AG09319 (cell line): ENCODE measurements around the gene BARHL1.

Experiments
- DNase-seq: peaks from one replicate; pipeline ENCODE4 v3.0.0-alpha.2; 2010; ENCODE audit warnings: low read depth; ENCODE audit errors: extremely low read depth
- TF ChIP-seq, protein P1 (sequence below): IDR thresholded peaks from 2 replicates; pipeline ENCODE4 v1.5.1; 2011; ENCODE audit warnings: low read depth, mild to moderate bottlenecking, inconsistent platforms, low read length, moderate library complexity

The BARHL1 gene

DNA sequence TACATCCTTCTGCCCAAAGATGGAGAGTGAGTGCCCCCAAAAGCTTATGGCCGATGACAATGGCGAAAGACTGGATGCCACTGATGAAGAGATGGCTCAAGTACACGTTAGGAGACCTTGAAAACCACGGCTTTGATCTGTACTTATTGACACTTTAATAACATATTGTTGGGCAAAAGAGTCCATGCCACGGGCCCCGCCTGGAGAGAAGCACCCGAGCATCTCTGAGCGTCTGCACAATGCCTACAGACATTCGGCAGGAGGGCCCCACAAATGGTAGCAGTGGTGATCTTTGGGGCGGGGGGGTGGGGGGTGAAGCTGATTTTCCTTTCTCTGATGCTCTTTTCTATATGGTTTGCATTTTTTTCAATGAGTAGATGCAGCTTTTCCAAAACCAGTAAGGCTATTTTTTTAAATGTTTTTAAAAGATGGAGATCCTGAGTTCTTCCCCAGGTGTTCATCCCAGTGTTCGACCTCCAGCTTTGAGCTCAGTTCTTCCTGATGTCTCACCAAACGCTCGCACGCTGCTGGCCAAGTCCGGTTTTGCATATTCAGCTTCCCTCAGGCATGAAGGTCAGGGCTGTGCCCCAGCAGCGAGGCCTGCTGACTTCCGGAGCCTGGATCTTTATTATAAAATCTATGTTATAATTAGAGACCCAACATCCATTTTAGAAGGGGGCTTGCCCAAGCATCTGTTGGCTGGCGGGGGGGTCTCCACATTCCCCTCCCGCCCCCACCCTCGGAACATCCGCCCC is 34.3 kb upstream of the BARHL1 start:
- DNase-seq = no peak
- TF ChIP-seq, protein P1, sequence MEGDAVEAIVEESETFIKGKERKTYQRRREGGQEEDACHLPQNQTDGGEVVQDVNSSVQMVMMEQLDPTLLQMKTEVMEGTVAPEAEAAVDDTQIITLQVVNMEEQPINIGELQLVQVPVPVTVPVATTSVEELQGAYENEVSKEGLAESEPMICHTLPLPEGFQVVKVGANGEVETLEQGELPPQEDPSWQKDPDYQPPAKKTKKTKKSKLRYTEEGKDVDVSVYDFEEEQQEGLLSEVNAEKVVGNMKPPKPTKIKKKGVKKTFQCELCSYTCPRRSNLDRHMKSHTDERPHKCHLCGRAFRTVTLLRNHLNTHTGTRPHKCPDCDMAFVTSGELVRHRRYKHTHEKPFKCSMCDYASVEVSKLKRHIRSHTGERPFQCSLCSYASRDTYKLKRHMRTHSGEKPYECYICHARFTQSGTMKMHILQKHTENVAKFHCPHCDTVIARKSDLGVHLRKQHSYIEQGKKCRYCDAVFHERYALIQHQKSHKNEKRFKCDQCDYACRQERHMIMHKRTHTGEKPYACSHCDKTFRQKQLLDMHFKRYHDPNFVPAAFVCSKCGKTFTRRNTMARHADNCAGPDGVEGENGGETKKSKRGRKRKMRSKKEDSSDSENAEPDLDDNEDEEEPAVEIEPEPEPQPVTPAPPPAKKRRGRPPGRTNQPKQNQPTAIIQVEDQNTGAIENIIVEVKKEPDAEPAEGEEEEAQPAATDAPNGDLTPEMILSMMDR = no peak

DNA sequence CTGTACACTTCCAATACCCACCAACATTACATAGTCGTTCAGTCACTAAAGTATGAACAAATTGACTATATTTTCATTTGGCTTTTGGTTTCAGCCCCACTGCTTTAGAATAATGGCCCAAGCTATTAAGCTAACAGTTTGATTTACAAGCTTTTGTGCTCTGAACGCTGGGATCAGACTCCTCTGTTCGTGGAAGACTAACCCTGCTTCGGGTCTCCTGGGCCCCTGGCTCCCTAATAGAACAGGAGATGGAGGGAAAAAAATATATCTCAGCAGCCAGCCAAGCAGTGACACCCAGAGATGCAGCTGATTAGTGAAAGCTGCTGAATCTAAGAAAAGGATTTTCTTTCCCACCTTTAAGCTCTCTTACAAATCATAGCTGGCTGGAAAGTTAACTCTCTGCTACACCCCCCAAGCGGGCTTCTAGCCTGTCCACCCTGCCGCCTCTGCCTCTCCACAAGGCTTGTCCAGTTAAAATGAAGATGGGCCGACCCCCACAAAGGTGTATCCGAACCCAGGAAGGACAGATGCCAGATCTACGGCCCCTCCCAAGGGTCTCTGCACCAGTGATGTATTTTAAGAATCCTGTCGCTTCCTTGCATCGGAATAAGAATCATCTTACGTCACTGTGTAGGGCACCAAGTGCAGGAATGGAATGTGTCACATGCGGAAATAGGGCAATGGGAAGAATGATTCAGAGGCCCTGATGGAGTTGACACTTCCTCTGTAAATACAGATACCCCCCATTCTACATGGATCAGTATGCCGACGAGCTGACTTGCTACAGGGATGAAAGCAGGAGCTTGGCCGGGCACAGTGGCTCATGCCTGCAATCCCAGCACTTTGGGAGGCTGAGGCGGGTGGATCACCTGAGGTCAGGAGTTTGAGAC is 33.4 kb upstream of the BARHL1 start:
- TF ChIP-seq, protein P1 = no peak
- no peak for DNase-seq

DNA sequence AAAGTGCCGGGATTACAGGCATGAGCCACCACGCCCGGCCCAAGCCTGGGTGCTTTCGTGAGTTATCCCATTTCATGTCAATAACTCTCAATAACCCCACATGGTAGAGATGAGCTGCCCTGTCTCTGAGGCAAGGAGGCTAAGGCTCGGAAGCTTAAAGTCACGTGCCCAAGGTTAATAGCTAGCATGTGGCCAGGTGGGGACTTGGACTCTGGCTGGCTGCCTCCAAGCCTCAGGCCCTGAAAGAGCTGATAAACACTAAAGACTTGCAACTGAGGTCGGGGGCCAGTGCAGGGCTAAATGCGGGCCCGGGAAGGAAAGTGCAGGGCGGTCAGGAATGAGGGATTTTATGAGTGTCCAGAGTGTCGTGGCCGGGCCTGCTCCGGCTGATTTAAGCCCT is 30.9 kb upstream of the BARHL1 start:
- no peak for DNase-seq
- TF ChIP-seq, protein P1 = no peak

DNA sequence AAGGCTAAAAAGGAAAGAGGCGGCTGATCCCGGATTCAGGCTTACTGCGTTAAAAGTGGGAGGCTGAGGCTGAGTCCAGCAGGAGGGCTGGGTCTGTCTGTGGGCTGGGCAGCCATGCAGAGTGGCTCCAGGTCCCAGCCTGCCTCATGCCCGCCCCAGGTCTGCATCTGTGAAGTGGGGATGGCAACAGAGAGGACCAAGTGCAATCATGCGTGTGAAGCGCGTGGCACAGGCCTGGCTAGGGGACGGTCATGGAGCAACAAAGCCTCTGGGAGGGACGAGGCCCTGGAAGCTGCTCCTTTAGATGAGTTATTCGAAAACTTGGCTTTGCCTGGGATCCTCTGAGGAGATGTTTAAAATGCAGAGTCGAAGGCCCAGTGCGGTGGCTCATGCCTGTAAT is 30.4 kb upstream of the BARHL1 start:
- no peak for DNase-seq
- TF ChIP-seq, protein P1 = no peak

DNA sequence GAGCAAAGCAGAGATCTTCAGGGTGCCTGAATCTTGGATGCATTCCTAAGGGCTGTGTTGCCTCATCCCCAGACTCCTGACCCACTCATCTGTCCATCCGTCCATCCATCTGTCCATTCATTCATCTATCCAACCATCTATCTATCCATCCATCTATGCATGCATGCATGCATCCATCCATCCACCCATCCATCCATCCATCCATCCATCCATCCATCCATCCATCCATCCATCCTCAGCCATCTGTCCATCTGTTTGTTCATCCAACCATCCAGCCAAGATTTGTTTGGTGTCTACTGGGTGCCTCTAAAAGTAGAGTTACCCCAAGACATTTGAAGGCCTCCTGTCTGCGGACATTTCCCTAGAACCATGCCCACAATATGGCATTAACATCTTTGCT is 27.7 kb upstream of the BARHL1 start:
- TF ChIP-seq, protein P1 = no peak
- no peak for DNase-seq

DNA sequence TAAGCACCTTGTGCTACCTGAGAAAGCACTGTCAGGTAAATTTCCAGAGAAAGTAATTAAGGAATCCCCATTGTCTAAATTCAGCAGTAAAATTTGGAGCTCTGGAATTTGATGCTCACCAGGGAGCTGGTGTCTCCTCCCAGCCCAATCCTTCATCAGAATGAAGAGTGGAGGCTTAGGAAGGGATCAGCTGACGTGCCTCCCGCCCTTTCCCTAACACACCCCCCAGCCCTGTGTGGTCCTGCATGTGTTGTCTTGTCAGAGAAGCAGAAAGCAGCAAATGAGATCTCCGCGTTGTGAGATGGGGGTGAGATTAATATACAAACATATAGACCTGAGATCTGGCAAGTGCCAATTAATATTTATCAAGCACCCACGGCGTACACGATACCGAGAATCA is 26.9 kb upstream of the BARHL1 start:
- TF ChIP-seq, protein P1 = no peak
- no peak for DNase-seq

DNA sequence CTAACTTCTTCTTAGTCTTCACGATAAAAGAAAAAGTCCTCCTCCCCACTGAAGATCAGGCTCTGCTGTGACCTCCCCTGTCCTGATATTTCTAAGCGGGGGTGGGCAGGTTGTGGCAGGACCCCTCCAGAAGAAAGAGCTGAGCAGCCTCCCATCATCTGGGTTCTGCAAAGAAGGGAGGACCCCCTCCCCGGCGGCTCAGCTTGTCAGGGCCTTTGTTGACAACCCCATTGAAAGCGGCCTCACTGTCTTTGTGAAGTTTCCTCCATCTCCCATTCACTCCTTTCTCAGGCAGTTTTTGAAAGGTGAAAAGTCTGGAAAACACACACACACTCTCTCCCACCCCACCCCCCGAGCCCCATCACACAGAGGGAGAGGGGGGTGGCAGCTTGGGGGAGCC is 26.2 kb upstream of the BARHL1 start:
- TF ChIP-seq, protein P1 = no peak
- no peak for DNase-seq
